ENCODE results near the gene APMAP.

DNA sequence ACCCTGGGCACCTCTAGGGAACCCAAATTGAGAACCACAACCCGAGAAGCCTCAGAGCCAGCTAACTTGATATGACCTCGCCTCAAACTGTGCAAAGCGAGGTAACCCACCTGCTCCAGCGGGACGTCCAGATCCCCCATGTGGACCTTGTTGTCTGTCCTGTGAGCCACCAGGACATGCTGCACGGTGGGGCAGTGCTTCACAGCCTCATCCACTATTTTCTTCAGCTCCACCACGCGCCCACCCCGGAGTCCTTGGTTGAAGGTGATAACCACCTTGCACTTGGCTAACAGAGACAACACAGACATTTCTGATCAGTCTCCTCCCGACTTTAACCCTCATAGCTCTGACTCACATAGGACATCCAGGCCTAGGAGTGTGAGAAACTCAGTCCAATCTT, 30.8 kb upstream of the APMAP start:
- TF ChIP-seq, protein P1, sequence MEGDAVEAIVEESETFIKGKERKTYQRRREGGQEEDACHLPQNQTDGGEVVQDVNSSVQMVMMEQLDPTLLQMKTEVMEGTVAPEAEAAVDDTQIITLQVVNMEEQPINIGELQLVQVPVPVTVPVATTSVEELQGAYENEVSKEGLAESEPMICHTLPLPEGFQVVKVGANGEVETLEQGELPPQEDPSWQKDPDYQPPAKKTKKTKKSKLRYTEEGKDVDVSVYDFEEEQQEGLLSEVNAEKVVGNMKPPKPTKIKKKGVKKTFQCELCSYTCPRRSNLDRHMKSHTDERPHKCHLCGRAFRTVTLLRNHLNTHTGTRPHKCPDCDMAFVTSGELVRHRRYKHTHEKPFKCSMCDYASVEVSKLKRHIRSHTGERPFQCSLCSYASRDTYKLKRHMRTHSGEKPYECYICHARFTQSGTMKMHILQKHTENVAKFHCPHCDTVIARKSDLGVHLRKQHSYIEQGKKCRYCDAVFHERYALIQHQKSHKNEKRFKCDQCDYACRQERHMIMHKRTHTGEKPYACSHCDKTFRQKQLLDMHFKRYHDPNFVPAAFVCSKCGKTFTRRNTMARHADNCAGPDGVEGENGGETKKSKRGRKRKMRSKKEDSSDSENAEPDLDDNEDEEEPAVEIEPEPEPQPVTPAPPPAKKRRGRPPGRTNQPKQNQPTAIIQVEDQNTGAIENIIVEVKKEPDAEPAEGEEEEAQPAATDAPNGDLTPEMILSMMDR (IDR thresholded peaks at IDR 0.05 in 8 of 11, conservative IDR thresholded peaks at IDR 0.05 in 3 of 11), result no peak
- TF ChIP-seq POLR2A (IDR thresholded peaks at IDR 0.05) (no peak), POLR2AphosphoS5 (IDR thresholded peaks at IDR 0.05) (no peak)
